DMS 273 treated with DMSO at 0.1 percent for 48 hours (cell line): Measurements from ENCODE around the gene BTBD9.

Experiments used
- DNase-seq: peaks from one replicate; lab custom pipeline; 2025; lab: John Stamatoyannopoulos, UW

Gene BTBD9

GRCh38 chr6:38593998-38594665 lies 45.6 kb downstream of the BTBD9 start:
- no peak for DNase-seq

- DNase-seq, result no peak
These were observed 46.3 kb downstream of the BTBD9 start for GRCh38 chr6:38593409-38593808.

DNA sequence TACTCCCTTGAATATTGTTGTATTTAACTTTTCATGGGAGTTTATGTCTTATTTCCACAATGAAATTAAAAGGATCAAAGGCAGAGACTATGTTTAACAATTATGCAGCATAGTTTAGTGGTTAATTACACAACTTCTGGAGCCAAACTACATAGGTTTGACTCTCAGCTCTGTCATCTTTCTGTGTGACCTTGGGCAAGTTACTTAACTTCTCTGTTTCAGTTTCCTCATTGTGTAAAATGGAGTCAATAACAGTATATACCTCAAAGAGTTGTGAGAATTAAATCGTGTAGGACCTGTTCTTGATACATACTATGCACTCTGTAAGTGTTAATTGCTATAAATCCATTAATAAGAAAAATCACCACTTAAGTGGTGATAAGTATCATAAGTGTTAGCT lies 48.3 kb downstream of the BTBD9 start:
- DNase-seq, result no peak

DNA sequence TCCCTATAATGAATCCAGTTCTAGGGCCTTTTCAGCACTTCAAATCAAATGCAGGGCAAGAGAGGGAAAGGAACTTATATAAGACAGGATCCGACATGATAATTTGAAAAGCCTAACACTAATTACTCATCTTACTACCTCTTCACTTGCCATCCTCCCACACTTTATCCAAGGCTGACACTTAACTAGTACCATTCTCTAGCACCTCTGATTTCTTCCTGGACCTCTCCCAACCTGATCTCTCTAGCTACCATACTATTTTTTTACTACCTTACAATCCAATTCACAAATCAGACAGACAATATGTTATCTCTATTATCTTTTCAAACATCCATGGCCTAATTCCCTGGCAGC lies 50.4 kb downstream of the BTBD9 start:
- no peak for DNase-seq

GRCh38 chr6:38588631-38589366 lies 50.9 kb downstream of the BTBD9 start:
- no peak for DNase-seq

DNA sequence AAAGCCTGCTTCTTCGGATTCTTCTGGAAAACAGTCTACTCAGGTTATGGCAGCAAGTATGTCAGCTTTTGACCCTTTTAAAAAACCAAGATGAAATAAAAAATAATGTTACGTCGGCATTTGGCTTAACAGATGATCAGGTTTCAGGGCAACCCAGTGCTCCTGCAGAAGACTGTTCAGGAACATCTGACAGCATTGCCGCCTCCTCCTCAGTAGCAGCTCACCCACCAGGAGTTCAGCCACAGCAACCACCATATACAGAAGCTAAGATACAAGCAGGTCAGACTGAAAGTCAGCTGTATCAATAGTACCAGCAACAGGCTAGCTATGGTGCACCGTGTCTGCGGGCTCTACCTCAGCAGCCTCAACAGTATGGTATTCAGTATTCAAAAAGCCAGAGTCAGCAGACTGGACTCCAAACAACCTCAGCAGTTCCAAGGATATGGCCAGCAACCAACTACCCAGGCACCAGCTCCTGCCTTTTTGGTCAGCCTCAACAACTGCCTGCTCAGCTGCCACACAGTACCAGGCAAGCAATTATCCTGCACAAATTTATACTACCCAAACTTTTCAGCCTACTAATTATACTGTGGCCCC lies 51.9 kb downstream of the BTBD9 start:
- DNase-seq, result no peak

DNA sequence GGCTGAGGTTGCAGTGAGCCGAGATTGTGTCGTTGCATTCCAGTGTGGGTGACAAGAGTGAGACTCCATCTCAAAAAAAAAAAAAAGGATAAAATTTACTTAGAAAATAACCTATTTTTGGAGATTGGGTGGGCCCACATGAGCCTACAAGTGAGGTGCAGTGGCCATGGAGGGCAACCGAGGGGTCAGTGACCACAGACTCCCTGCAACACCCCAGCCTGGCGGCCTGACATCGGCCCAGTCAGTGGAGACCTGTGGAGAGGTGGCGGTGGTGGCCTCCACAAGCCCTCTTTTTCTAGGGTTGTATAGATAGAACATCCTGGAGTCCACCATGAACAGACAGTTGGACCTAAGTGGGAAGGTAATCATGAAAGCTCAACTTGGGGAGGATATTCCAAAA lies 52.7 kb downstream of the BTBD9 start:
- no peak for DNase-seq

DNA sequence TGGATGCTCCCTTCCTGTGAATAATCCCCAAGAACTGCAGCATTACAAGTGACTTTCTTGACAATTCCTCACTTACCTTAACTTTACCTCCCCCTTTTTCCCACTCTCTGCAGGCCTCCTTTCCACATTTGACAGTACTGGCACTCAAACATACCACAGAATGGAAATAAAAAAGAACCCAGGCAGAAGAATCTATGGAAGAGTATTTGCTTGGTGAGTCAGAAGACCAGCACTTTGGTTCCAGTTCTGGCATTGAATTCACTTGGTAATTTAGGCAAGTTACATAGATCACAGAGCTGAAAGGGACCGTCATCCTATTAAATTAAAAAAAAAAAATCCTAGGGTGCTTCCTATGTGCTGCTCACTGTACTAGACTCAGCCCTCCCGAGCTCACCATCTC lies 55.0 kb downstream of the BTBD9 start:
- no peak for DNase-seq

- no peak for DNase-seq
These were observed 56.2 kb downstream of the BTBD9 start for GRCh38 chr6:38583523-38583922.

- no peak for DNase-seq
These were observed 59.7 kb downstream of the BTBD9 start for GRCh38 chr6:38580030-38580429.

- no peak for DNase-seq
These were observed 60.6 kb downstream of the BTBD9 start for GRCh38 chr6:38579010-38579628.

- DNase-seq, result no peak
These were observed 61.7 kb downstream of the BTBD9 start for GRCh38 chr6:38578075-38578474.

DNA sequence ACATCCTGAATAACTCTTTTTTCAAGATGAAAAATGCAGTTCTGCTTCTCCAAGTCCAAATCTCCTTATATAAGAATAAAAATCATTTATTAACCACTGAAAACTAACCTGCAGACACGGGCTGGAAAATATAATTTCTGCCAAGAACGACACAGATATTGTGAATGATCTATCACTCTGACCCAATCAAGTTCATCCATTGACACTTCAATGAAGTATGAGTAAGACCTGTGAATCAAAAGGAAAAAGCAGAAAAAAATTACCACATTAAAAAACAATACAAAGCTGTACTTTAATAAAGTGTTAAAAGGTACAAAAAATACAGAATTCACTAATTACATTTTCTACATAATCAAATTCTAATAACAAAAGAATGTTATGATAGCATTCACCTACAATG lies 62.2 kb downstream of the BTBD9 start:
- DNase-seq, result no peak

DNA sequence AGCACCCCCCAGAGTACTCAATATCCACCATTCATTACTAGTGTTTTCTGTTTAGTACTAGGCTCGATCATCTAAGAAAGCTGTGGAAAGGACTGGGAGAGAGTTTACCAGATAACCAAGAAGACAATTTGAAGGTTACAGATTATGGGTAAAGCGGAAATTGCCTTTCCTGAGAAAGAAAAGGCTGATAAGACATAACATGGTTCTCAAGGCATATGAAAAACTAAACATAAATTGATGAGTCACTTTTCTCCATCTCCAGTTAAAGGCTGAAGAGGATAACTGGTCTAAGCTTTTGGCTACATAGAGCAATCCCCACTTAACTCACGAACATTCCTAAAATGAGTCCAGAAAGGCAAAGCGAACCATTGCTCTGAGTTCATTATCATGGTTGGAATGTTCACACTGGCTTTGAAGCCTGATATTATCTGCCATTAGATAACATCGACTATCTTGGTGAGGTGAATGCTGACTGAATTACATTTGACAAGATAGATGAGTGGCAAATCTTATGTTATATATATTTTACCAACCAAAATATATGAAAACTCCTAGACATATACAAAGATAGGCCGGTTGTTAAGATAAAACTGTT lies 65.8 kb downstream of the BTBD9 start:
- DNase-seq, result no peak

- DNase-seq, result no peak
These were observed 67.4 kb downstream of the BTBD9 start for GRCh38 chr6:38572186-38572813.

GRCh38 chr6:38571721-38572120 lies 68.0 kb downstream of the BTBD9 start:
- no peak for DNase-seq

GRCh38 chr6:38570750-38571149 lies 69.0 kb downstream of the BTBD9 start:
- DNase-seq, result peak; percentile 19

DNA sequence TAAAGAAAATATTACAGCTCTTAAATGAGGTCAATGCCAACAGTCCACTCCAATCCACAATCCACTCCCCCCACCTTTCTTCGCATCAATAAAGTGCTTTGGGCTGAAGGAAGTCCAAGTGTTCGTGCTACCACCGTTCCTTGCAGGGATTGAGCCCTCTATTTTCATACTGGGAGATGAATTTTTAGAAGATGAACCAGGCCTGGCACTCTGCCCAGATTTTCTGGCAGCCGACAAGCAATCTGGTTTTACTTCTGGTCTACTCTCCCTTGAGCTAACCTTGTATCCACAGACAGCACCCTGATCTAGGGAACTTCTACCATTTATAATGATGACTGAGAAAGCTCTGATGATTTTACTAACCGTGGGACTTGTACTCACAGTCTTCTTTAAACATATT lies 72.3 kb downstream of the BTBD9 start:
- DNase-seq, result peak; percentile 53

DNA sequence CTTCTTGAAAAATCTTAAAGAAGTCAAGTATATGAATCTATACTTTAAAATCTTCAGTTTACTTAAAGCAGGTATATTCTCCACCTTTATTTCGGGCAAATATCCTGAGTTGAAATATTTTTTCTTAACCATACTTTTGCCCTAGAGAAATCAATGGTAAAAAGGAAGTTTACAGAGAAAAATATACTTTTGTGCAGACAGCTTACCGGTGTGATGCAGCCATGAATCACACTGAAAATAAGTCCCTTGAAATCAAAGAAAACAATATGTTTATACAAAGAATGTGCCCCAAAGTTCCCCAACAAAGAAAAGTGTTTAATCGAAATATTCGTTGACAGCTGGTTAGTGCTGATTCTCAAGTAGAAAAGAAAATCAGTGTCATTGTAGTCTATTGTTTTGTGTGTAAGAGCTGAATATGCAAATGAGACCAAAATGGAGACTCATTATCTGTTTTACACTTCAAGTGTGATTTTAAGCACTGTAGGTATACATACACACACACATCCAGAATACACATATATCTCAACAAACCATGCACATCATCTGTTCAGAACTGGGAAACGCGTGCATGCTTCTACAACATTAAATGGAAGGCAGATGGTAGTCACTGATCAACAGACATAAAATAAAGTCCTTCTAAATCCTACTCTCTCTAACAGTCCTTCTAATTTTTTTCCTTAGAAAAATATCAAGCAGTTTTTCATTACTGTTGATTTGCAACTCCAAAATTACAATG lies 73.3 kb downstream of the BTBD9 start:
- no peak for DNase-seq

- DNase-seq, result no peak
These were observed 75.4 kb downstream of the BTBD9 start for GRCh38 chr6:38564301-38564700.

GRCh38 chr6:38555606-38556005 lies 84.1 kb downstream of the BTBD9 start:
- DNase-seq, result no peak
